Measurements from ENCODE around the gene TRIM5. TPM values are rescaled to one million over a fixed set of nuclear protein-coding genes. Genes with fewer than 3 reads are reported as not detected.
"Not testable (repeated sequence)": the region's sequence is repeated elsewhere in the genome, so short reads cannot be mapped to it uniquely, and the experiment has no call there.

TRIM5 gene, protein sequence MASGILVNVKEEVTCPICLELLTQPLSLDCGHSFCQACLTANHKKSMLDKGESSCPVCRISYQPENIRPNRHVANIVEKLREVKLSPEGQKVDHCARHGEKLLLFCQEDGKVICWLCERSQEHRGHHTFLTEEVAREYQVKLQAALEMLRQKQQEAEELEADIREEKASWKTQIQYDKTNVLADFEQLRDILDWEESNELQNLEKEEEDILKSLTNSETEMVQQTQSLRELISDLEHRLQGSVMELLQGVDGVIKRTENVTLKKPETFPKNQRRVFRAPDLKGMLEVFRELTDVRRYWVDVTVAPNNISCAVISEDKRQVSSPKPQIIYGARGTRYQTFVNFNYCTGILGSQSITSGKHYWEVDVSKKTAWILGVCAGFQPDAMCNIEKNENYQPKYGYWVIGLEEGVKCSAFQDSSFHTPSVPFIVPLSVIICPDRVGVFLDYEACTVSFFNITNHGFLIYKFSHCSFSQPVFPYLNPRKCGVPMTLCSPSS
- 18.7 TPM for polyA plus RNA-seq (2012; ENCODE audit: low read depth, missing spikeins)

- TF ChIP-seq POU2F2 (IDR thresholded peaks at IDR 0.05; ENCODE audit: low read depth, low read length): peak; percentile 82
- peak; percentile 44; the same call in 1 of the 2 replicates for TF ChIP-seq SPI1 (IDR thresholded peaks at IDR 0.05; ENCODE audit: low read depth, low read length)
- no peak; the same call in none of the 2 replicates for TF ChIP-seq TAF1 (IDR thresholded peaks at IDR 0.05; ENCODE audit: low read depth, low read length)
- TF ChIP-seq POLR2A (IDR thresholded peaks at IDR 0.05; ENCODE audit: low read depth, low read length): peak; percentile 70
- peak; percentile 75 for TF ChIP-seq POLR2AphosphoS5 (IDR thresholded peaks at IDR 0.05; ENCODE audit: low read depth, low read length)
- TF ChIP-seq PAX5 (IDR thresholded peaks at IDR 0.05; ENCODE audit: insufficient read depth, low read length, severe bottlenecking): no peak
- peak; percentile 71 for DNase-seq (ENCODE audit: insufficient read length, low spot score)
- peak; percentile 80 for FAIRE-seq
These were observed at the start of gene TRIM5 for GRCh38 chr11:5684646-5685362. TSS of gene TRIM5 (minus strand) at chr11:5685074. CDS start at chr11:5680177, 4,897 bp downstream.

DNA sequence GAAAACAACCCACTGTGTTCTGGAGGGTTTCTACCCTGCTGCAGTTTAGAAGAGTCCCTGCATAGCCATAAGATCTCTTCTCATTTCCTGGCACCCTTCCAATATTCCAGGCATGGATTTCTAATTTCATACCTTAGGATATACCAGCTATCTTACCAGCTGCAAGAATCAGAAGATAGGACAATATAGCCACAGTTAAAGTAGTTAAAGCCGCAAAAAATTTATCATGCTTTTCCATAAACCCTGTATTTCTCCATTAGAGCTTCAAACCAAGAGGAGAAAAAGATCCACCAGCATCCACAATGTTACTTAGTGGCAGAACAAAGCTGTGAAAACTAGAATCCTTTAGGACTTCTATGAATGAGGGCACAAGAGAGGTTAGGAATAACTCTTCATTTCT is 42.8 kb upstream of the TRIM5 start:
- TF ChIP-seq PAX5 (IDR thresholded peaks at IDR 0.05; ENCODE audit: insufficient read depth, low read length, severe bottlenecking) (no peak), SPI1 (IDR thresholded peaks at IDR 0.05; ENCODE audit: low read depth, low read length) (no peak), POLR2AphosphoS5 (IDR thresholded peaks at IDR 0.05; ENCODE audit: low read depth, low read length) (no peak), POU2F2 (IDR thresholded peaks at IDR 0.05; ENCODE audit: low read depth, low read length) (no peak), TAF1 (IDR thresholded peaks at IDR 0.05; ENCODE audit: low read depth, low read length) (no peak), POLR2A (IDR thresholded peaks at IDR 0.05; ENCODE audit: low read depth, low read length) (no peak)
- FAIRE-seq: no peak
- DNase-seq (ENCODE audit: insufficient read length, low spot score): no peak

DNA sequence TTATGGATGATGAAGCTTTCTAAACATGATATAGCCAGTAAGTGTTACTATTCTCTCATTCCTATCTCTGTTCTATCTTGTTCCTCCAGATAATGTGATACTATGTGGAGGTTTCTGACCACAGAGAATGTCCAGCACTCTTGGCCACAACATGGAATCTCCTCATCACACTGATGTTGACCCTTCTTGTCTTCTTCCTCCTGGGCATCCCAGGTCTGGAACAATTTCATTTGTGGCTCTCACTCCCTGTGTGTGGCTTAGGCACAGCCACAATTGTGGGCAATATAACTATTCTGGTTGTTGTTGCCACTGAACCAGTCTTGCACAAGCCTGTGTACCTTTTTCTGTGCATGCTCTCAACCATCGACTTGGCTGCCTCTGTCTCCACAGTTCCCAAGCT is 41.5 kb upstream of the TRIM5 start:
- TF ChIP-seq PAX5 (IDR thresholded peaks at IDR 0.05; ENCODE audit: insufficient read depth, low read length, severe bottlenecking) (no peak), POU2F2 (IDR thresholded peaks at IDR 0.05; ENCODE audit: low read depth, low read length) (no peak), POLR2A (IDR thresholded peaks at IDR 0.05; ENCODE audit: low read depth, low read length) (no peak), TAF1 (IDR thresholded peaks at IDR 0.05; ENCODE audit: low read depth, low read length) (no peak), SPI1 (IDR thresholded peaks at IDR 0.05; ENCODE audit: low read depth, low read length) (no peak), POLR2AphosphoS5 (IDR thresholded peaks at IDR 0.05; ENCODE audit: low read depth, low read length) (no peak)
- no peak for DNase-seq (ENCODE audit: insufficient read length, low spot score)
- no peak for FAIRE-seq

GRCh38 chr11:5722622-5723021 is 37.7 kb upstream of the TRIM5 start:
- FAIRE-seq: no peak
- no peak for TF ChIP-seq TAF1 (IDR thresholded peaks at IDR 0.05; ENCODE audit: low read depth, low read length)
- no peak for TF ChIP-seq POLR2AphosphoS5 (IDR thresholded peaks at IDR 0.05; ENCODE audit: low read depth, low read length)
- no peak for TF ChIP-seq SPI1 (IDR thresholded peaks at IDR 0.05; ENCODE audit: low read depth, low read length)
- no peak for TF ChIP-seq POU2F2 (IDR thresholded peaks at IDR 0.05; ENCODE audit: low read depth, low read length)
- no peak for TF ChIP-seq POLR2A (IDR thresholded peaks at IDR 0.05; ENCODE audit: low read depth, low read length)
- TF ChIP-seq PAX5 (IDR thresholded peaks at IDR 0.05; ENCODE audit: insufficient read depth, low read length, severe bottlenecking): no peak
- DNase-seq (ENCODE audit: insufficient read length, low spot score): no peak

DNA sequence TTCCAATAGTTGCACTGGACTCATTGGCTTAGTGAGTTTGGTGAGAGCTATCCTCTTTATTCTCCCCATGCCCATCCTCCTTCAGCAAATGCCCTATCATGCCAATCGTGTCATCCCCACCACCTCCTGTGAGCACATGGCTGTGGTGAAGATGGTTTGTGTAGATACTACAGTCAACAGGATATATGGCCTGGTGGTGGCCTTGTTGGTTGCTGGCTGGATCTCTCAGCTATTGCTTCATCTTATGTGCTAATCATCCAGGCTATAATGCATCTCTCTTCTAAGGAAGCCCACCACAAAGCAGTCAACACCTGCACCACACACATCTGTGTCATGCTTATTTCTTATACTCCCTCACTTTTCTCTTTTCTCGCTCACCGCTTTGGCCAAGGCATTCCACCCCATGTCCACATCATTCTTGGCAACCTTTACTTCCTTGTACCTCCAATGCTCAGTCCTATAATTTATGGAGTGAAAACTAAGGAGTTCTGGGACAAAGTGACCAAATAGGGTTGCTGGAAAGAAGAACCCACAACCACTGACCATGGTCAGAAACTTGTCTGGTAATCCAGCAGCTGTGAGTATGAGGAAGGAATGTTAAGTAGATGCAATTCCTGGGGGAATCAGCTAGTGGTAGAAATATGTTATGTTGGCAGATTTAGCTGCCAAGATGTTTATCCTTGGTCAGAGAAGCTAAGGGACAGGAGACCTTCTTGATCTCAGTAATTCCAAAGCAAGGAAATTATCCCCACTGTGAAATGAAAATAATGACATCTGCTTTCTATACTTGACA is 35.0 kb upstream of the TRIM5 start:
- TF ChIP-seq TAF1 (IDR thresholded peaks at IDR 0.05; ENCODE audit: low read depth, low read length) (no peak), PAX5 (IDR thresholded peaks at IDR 0.05; ENCODE audit: insufficient read depth, low read length, severe bottlenecking) (no peak), SPI1 (IDR thresholded peaks at IDR 0.05; ENCODE audit: low read depth, low read length) (no peak)
- DNase-seq (ENCODE audit: insufficient read length, low spot score) (no peak), FAIRE-seq (peak; percentile 41)

DNA sequence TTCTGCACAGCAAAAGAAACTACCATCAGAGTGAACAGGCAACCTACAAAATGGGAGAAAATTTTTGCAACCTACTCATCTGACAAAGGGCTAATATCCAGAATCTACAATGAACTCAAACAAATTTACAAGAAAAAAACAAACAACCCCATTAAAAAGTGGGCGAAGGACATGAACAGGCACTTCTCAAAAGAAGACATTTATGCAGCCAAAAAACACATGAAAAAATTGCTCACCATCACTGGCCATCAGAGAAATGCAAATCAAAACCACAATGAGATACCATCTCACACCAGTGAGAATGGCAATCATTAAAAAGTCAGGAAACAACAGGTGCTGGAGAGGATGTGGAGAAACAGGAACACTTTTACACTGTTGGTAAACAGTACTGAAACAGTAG is 31.6 kb upstream of the TRIM5 start:
- not testable (repeated sequence) for FAIRE-seq; DNase-seq (ENCODE audit: insufficient read length, low spot score)

DNA sequence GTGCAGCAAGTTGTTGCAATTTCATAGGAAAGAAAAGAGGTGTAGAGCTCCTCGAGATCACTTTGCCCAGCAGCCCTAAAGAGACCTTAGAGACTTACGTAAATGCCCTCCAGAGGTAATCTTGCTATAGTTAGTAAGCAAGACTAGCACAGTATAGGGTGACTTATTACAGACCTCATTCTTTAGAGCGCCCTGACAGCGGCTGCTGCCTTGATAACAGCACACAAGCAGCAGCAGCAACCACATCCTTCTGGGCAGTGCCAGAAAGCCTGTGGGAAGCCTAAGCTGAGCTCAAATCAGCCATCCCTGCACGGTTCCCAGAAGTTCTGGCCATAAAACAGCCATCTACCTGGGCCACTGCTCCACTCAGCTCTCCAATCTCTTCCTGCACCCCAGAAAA is 28.8 kb upstream of the TRIM5 start:
- no peak for TF ChIP-seq POU2F2 (IDR thresholded peaks at IDR 0.05; ENCODE audit: low read depth, low read length)
- no peak for TF ChIP-seq TAF1 (IDR thresholded peaks at IDR 0.05; ENCODE audit: low read depth, low read length)
- no peak for TF ChIP-seq PAX5 (IDR thresholded peaks at IDR 0.05; ENCODE audit: insufficient read depth, low read length, severe bottlenecking)
- no peak for TF ChIP-seq POLR2AphosphoS5 (IDR thresholded peaks at IDR 0.05; ENCODE audit: low read depth, low read length)
- no peak for DNase-seq (ENCODE audit: insufficient read length, low spot score)
- no peak for FAIRE-seq

DNA sequence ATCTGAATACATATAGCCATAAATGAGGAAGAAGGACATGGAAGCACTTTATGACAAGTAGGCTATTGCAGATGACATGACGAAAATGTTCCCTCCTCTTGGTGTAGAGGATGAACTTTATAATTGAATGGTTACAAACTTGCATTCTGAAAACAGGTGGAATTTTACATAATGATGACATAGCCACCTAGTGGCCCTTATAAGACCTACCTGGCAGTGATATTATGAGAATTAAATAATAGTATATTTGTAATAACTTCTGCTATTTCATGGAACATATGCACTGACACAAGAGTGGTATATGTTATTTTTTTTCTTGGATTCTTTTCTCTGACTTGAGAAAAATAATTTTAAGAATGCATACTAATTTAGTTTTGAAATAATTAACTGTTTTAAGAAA is 27.6 kb upstream of the TRIM5 start:
- DNase-seq (ENCODE audit: insufficient read length, low spot score): no peak
- TF ChIP-seq SPI1 (IDR thresholded peaks at IDR 0.05; ENCODE audit: low read depth, low read length): no peak
- no peak for TF ChIP-seq POU2F2 (IDR thresholded peaks at IDR 0.05; ENCODE audit: low read depth, low read length)
- TF ChIP-seq PAX5 (IDR thresholded peaks at IDR 0.05; ENCODE audit: insufficient read depth, low read length, severe bottlenecking): no peak
- TF ChIP-seq TAF1 (IDR thresholded peaks at IDR 0.05; ENCODE audit: low read depth, low read length): no peak
- no peak for TF ChIP-seq POLR2AphosphoS5 (IDR thresholded peaks at IDR 0.05; ENCODE audit: low read depth, low read length)
- TF ChIP-seq POLR2A (IDR thresholded peaks at IDR 0.05; ENCODE audit: low read depth, low read length): no peak
- FAIRE-seq: peak; percentile 55

DNA sequence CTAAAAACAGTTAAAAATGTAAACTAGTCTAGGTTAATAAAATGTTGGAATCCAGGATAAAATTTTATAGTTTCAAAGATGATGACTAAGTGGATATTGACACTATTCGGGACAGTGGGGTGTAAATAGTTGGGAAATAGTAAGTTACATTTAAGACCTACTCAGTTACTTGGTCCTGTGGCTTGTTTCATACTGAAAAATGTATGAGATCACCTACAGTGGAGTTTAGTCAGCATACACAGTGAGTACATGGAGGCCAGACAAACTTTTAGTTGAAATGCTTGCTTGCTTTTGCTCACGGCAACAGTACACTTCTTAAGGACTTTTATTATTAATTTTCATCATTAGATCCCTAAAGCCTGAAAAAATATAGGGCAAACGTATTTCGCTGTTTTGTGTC is 20.8 kb upstream of the TRIM5 start:
- TF ChIP-seq SPI1 (IDR thresholded peaks at IDR 0.05; ENCODE audit: low read depth, low read length): no peak
- FAIRE-seq (no peak), DNase-seq (ENCODE audit: insufficient read length, low spot score) (no peak)
